ENCODE results near the gene SSBP1. TPM values are rescaled to one million over a fixed set of nuclear protein-coding genes. Genes with fewer than 3 reads are reported as not detected.

SSBP1 gene
- total and polyA plus RNA-seq, 5 experiments from 2014 or later = 128 to 350 (median 341) TPM

DNA sequence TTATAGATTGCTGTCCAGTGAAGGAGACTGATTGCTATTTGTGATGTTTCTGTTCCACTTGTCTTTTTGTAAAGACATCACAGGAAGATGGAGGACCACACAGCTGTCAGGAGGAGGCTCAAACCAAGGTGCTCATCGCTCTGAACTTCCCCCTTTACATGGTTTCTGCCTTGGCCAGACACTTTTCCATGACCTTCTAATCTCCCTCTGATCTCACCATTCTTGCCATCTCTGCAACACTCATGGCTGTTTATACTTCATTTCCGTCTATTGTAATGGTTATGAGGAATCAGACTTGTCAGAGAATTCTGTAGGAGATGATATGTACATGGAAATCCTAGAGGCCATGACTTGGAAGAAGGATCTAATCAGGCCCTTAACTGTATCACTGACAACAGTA lies 50.1 kb downstream of the SSBP1 start:
- Mint-ChIP-seq H3K27ac (no peak overlapping the region), H3K4me1 (peaks cover 0 to 4% (median 1%) of the 10 kb centered on the region in 4 donors), H3K9me3 (no peaks in the 10 kb centered on the region), H3K4me3 (no peak overlapping the region), H3K27me3 (no peaks in the 10 kb centered on the region), H3K36me3 (peaks cover 0 to 43% (median 20%) of the 10 kb centered on the region in 3 donors)
- DNase-seq = no peak
- POLR2A ChIA-PET = no interaction called here
- ATAC-seq = no peak

DNA sequence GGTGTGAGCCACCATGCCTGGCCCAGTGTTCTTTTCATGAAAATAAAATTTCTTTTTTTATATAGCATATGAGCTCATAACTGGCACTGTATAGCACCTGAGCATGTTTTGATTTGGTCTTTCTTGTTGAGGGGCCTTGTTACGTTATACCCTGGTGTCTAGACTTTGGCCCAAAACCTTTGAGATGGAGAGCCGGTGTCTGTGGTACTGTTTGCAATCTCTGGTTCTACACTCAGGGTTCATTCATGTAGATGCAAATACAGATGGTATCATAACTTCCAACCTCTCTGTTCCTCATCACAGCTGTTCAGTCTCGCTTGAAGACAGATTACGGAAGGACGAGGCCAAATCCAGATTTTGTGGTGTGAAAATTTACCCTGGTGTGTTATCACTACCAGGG lies 51.8 kb downstream of the SSBP1 start, which contains the start of gene TAS2R5:
Gene TAS2R5 (plus strand): TSS at position 301 of the 400 bp plus-strand sequence. CDS start 145 bp downstream, outside the sequence.
- Mint-ChIP-seq H3K9me3 (no peaks in the 10 kb centered on the region), H3K36me3 (peaks cover 0 to 52% (median 25%) of the 10 kb centered on the region in 3 donors), H3K4me1 (peaks cover 0 to 4% (median 1%) of the 10 kb centered on the region in 4 donors), H3K27ac (no peak within 1 kb of the TSS), H3K4me3 (no peak within 1 kb of the TSS), H3K27me3 (no peaks in the 10 kb centered on the region)
- DNase-seq (no peak), ATAC-seq (no peak)
- POLR2A ChIA-PET = no interaction called here

DNA sequence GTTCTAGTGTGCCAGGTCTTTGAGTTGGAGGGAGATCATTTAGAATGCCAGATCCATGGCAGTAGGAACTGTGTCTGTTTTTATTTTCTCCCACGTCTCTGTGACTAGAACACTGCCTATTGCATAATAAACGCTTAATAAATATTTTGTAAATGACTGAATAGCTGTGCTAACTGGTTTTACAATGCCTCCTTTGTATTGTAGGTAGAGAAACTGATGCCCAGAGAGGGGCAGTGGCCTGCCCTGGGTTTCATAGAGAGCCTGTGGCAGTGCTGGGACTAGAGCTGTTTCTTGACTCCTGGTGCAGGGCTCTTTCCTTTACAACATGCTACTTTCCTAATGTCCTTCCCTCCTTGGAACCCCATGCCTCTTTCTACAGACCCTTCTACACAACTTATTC lies 54.4 kb downstream of the SSBP1 start:
- no peak for DNase-seq
- Mint-ChIP-seq H3K9me3 (no peaks in the 10 kb centered on the region), H3K27ac (no peak overlapping the region), H3K4me1 (peaks cover 0 to 4% (median 0%) of the 10 kb centered on the region in 4 donors), H3K36me3 (peaks cover 4 to 55% (median 36%) of the 10 kb centered on the region in 3 donors), H3K27me3 (no peaks in the 10 kb centered on the region), H3K4me3 (no peak overlapping the region)
- POLR2A ChIA-PET = no interaction called here
- ATAC-seq = no peak

Other genes starting within 250 kb of the SSBP1 start
- gene AGK, start 186.9 kb upstream of the SSBP1 start, total RNA-seq = 10 to 100 TPM; 26.3 to 26.7 TPM
- 10 to 100 TPM; 23.3 to 29.3 (median 25.6) TPM for gene AGK, start 186.9 kb upstream of the SSBP1 start, polyA plus RNA-seq
- 10 to 100 TPM; 65.4 to 68.0 TPM for gene DENND11, start 36.2 kb upstream of the SSBP1 start, total RNA-seq
- gene DENND11, start 36.2 kb upstream of the SSBP1 start, polyA plus RNA-seq = 10 to 100 TPM; 16.4 to 30.0 (median 20.3) TPM
- not detected for gene WEE2, start 30.0 kb upstream of the SSBP1 start, total RNA-seq
- gene WEE2, start 30.0 kb upstream of the SSBP1 start, polyA plus RNA-seq = not detected
- 1 to 10 TPM; 4.6 to 5.0 TPM for gene TAS2R3, start 25.7 kb downstream of the SSBP1 start, total RNA-seq
- not detected for gene TAS2R3, start 25.7 kb downstream of the SSBP1 start, polyA plus RNA-seq
- gene TAS2R4, start 38.3 kb downstream of the SSBP1 start, total RNA-seq = 1 to 10 TPM; 3.3 to 3.4 TPM
- gene TAS2R4, start 38.3 kb downstream of the SSBP1 start, polyA plus RNA-seq = under 1 TPM in 2 of 3 donors, not detected in 1; 0.06 to 0.08 TPM
- gene TAS2R5, start 51.9 kb downstream of the SSBP1 start, total RNA-seq = 1 to 10 TPM; 3.6 to 5.2 TPM
- under 1 TPM in 1 of 3 donors, not detected in 2; 0.16 TPM for gene TAS2R5, start 51.9 kb downstream of the SSBP1 start, polyA plus RNA-seq
- gene PRSS37, start 103.1 kb downstream of the SSBP1 start, total RNA-seq = not detected
- not detected for gene PRSS37, start 103.1 kb downstream of the SSBP1 start, polyA plus RNA-seq
- gene OR9A4, start 178.0 kb downstream of the SSBP1 start, total RNA-seq = not detected
- not detected for gene OR9A4, start 178.0 kb downstream of the SSBP1 start, polyA plus RNA-seq
- gene CLEC5A, start 208.6 kb downstream of the SSBP1 start, total RNA-seq = under 1 TPM; 0.31 to 0.77 TPM
- gene CLEC5A, start 208.6 kb downstream of the SSBP1 start, polyA plus RNA-seq = not detected
- gene TAS2R38, start 235.4 kb downstream of the SSBP1 start, total RNA-seq = not detected
- not detected for gene TAS2R38, start 235.4 kb downstream of the SSBP1 start, polyA plus RNA-seq

Data from naive thymus-derived CD8-positive, alpha-beta T cell (primary cell).